Neural cell (in vitro differentiated cells): ENCODE data around the gene ARL5B. TPM values are rescaled to one million over a fixed set of nuclear protein-coding genes. Genes with fewer than 3 reads are reported as not detected.

ENCODE experiments used
- H2AFZ ChIP-seq: fragments of 200-600, 300-800 bp; sonication (generic), shearing (Covaris generic); 2 replicates; pipeline ENCODE4 v1.6.0; 2014; ENCODE audit warnings: low read depth, mild to moderate bottlenecking, antibody characterized with exemption, low read length, moderate library complexity
- H3F3A ChIP-seq: fragments of 200-600 bp; shearing (Covaris generic); 2 replicates; pipeline ENCODE4 v1.6.1; 2016; ENCODE audit warnings: mild to moderate bottlenecking, moderate library complexity, mixed read lengths, antibody characterized with exemption, low read length; ENCODE audit not compliant: insufficient read depth, poor library complexity, severe bottlenecking
- H3K27ac ChIP-seq: fragments of 200-600, 300-800 bp; sonication (generic), shearing (Covaris generic); 2 replicates; pipeline ENCODE4 v1.5.1; 2014; ENCODE audit warnings: mild to moderate bottlenecking, low read length, moderate library complexity
- H3K27me3 ChIP-seq: fragments of 300-800, 200-600 bp; sonication (generic), shearing (Covaris generic); 2 replicates; pipeline ENCODE4 v1.6.0; 2014; ENCODE audit warnings: mild to moderate bottlenecking, low read depth, low read length, moderate library complexity; ENCODE audit not compliant: insufficient read depth
- H3K36me3 ChIP-seq: fragments of 300-800, 200-600 bp; sonication (generic), shearing (Covaris generic); 2 replicates; pipeline ENCODE4 v1.5.1; 2014; ENCODE audit warnings: mild to moderate bottlenecking, antibody characterized with exemption, low read length, moderate library complexity; ENCODE audit not compliant: insufficient read depth
- H3K4me2 ChIP-seq: fragments of 300-800, 200-600 bp; sonication (generic), shearing (Covaris generic); 2 replicates; pipeline ENCODE4 v1.6.0; 2014; ENCODE audit warnings: mild to moderate bottlenecking, low read length
- H3K4me3 ChIP-seq: fragments of 300-800, 200-600 bp; sonication (generic), shearing (Covaris generic); 2 replicates; pipeline ENCODE4 v1.5.1; 2014; ENCODE audit warnings: mild to moderate bottlenecking, low read length, moderate library complexity
- H3K79me2 ChIP-seq: fragments of 200-600 bp; shearing (Covaris generic); replicated peaks from 2 replicates; pipeline ENCODE4 v1.6.0; 2014; ENCODE audit warnings: mild to moderate bottlenecking, low read length, moderate library complexity; ENCODE audit not compliant: insufficient read depth
- H3K9ac ChIP-seq: fragments of 300-800, 200-600 bp; sonication (generic), shearing (Covaris generic); 2 replicates; pipeline ENCODE4 v1.6.1; 2016; ENCODE audit warnings: mild to moderate bottlenecking, low read length, mixed read lengths
- H3K9me2 ChIP-seq: fragments of 200-600 bp; shearing (Covaris generic); 2 replicates; pipeline ENCODE4 v1.6.1; 2016; ENCODE audit warnings: mild to moderate bottlenecking, low read length, mixed read lengths; ENCODE audit not compliant: insufficient read depth
- H3K9me3 ChIP-seq: fragments of 200-600, 300-800 bp; sonication (generic), shearing (Covaris generic); 2 replicates; pipeline ENCODE4 v1.6.1; 2016; ENCODE audit warnings: mild to moderate bottlenecking, mixed run types, low read length, moderate library complexity, mixed read lengths
- H4K20me1 ChIP-seq: fragments of 200-600 bp; shearing (Covaris generic); 2 replicates; pipeline ENCODE4 v1.6.1; 2016; ENCODE audit warnings: mild to moderate bottlenecking, mixed run types; ENCODE audit not compliant: insufficient read depth
- EP300 ChIP-seq: fragments of 450-650 bp; conservative IDR thresholded peaks from 2 replicates; pipeline ENCODE4 v1.6.1; 2014; ENCODE audit warnings: antibody characterized with exemption, mild to moderate bottlenecking, moderate library complexity; ENCODE audit not compliant: poor library complexity, severe bottlenecking
- EZH2 ChIP-seq: fragments of 200-600, 300-800 bp; shearing (Covaris generic), sonication (generic); IDR thresholded peaks from 2 replicates; pipeline ENCODE4 v1.6.1; 2014; ENCODE audit warnings: antibody characterized with exemption, low read length, borderline replicate concordance, mild to moderate bottlenecking; ENCODE audit not compliant: insufficient read depth, poor library complexity, severe bottlenecking
- MXI1 ChIP-seq: fragments of 450-650 bp; conservative IDR thresholded peaks from 2 replicates; pipeline ENCODE4 v1.6.1; 2014; ENCODE audit warnings: antibody characterized with exemption, mild to moderate bottlenecking; ENCODE audit not compliant: poor library complexity, severe bottlenecking
- POLR2AphosphoS5 ChIP-seq: IDR thresholded peaks from 2 replicates; pipeline ENCODE4 v1.6.1; 2012
- RAD21 ChIP-seq: fragments of 450-650 bp; conservative IDR thresholded peaks from 2 replicates; pipeline ENCODE4 v1.6.1; 2014; ENCODE audit warnings: antibody characterized with exemption, mild to moderate bottlenecking, moderate library complexity
- REST ChIP-seq: IDR thresholded peaks from 2 replicates; pipeline ENCODE4 v1.6.1; 2012; ENCODE audit warnings: borderline replicate concordance
- SMC3 ChIP-seq: fragments of 450-650 bp; conservative IDR thresholded peaks from 2 replicates; pipeline ENCODE4 v1.6.1; 2014; ENCODE audit warnings: antibody characterized with exemption, mild to moderate bottlenecking, moderate library complexity; ENCODE audit not compliant: poor library complexity
- TAF1 ChIP-seq: IDR thresholded peaks from 2 replicates; pipeline ENCODE4 v1.6.1; 2012; ENCODE audit warnings: low read depth
- polyA plus RNA-seq: library from polyadenylated mRNA; depleted of rRNA; stranded (reverse); fragments of >200 nt; gene quantifications from 2 replicates; pipeline ENCODE4 v1.2.3, GENCODE V29; 2014
- TF ChIP-seq, protein P1 (sequence below): fragments of 450-650 bp; IDR thresholded peaks from 2 replicates; pipeline ENCODE4 v1.5.1; 2014; ENCODE audit warnings: antibody characterized with exemption, mild to moderate bottlenecking, moderate library complexity; ENCODE audit not compliant: poor library complexity, severe bottlenecking

ARL5B gene
- polyA plus RNA-seq, 1 donor from 2014 or later = 50.0 TPM

- Histone ChIP-seq H3K9ac (no peak overlapping the region), H3K4me3 (no peak overlapping the region), H3K79me2 (peaks cover 70% of the 10 kb centered on the region), H3K4me2 (no peak overlapping the region), H3K9me2 (no peaks in the 10 kb centered on the region), H3F3A (no peaks in the 10 kb centered on the region), H2AFZ (no peak overlapping the region), H3K27ac (no peak overlapping the region), H3K27me3 (no peaks in the 10 kb centered on the region), H4K20me1 (peaks cover 4% of the 10 kb centered on the region), H3K9me3 (no peaks in the 10 kb centered on the region), H3K36me3 (no peaks in the 10 kb centered on the region)
- TF ChIP-seq, protein P1, sequence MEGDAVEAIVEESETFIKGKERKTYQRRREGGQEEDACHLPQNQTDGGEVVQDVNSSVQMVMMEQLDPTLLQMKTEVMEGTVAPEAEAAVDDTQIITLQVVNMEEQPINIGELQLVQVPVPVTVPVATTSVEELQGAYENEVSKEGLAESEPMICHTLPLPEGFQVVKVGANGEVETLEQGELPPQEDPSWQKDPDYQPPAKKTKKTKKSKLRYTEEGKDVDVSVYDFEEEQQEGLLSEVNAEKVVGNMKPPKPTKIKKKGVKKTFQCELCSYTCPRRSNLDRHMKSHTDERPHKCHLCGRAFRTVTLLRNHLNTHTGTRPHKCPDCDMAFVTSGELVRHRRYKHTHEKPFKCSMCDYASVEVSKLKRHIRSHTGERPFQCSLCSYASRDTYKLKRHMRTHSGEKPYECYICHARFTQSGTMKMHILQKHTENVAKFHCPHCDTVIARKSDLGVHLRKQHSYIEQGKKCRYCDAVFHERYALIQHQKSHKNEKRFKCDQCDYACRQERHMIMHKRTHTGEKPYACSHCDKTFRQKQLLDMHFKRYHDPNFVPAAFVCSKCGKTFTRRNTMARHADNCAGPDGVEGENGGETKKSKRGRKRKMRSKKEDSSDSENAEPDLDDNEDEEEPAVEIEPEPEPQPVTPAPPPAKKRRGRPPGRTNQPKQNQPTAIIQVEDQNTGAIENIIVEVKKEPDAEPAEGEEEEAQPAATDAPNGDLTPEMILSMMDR = no peak
- TF ChIP-seq TAF1 (no peak), REST (no peak), EZH2 (no peak), SMC3 (no peak), EP300 (no peak), RAD21 (no peak), MXI1 (no peak), POLR2AphosphoS5 (no peak)
Observed at GRCh38 chr10:18666810-18667209, 7.6 kb downstream of the ARL5B start.

DNA sequence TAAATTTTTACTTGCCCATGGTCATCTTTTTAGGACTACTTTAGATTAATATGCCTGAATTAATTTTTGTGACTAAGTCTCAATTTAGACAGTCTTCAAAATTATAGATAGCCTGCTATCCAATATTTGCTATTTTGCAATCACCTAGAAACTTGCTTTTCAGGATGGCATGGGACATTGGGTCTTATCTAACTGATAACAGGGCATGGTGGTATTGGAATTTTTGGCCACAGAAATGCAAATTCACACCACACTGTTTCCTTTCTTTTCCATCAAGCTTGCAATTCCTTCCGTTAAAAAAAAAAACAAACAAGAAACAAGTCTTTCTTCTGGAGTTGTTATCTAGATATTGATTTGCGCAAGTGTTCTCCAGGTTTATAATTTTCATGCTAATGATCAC lies 8.8 kb downstream of the ARL5B start:
- peaks cover 58% of the 10 kb centered on the region for H3K79me2 ChIP-seq
- H4K20me1 ChIP-seq = peaks cover 4% of the 10 kb centered on the region
- no peak overlapping the region for H2AFZ ChIP-seq
- no peak overlapping the region for H3K4me3 ChIP-seq
- no peaks in the 10 kb centered on the region for H3K36me3 ChIP-seq
- no peak overlapping the region for H3K9ac ChIP-seq
- no peaks in the 10 kb centered on the region for H3F3A ChIP-seq
- no peak overlapping the region for H3K4me2 ChIP-seq
- no peaks in the 10 kb centered on the region for H3K9me2 ChIP-seq
- TF ChIP-seq EP300 (no peak), POLR2AphosphoS5 (no peak), SMC3 (no peak), TAF1 (no peak), EZH2 (no peak), RAD21 (no peak), REST (no peak), MXI1 (no peak)
- TF ChIP-seq, protein P1 = no peak
- no peaks in the 10 kb centered on the region for H3K9me3 ChIP-seq
- no peaks in the 10 kb centered on the region for H3K27me3 ChIP-seq
- H3K27ac ChIP-seq = no peak overlapping the region
